ENCODE data around the gene CDS1. TPM values are rescaled to one million over a fixed set of nuclear protein-coding genes. Genes with fewer than 3 reads are reported as not detected.

Gene CDS1
- total and polyA plus RNA-seq, 2 of the 8 experiments (the other 6 are each of a cell fraction or from before 2014, with no cell fraction given): 8.7 to 13.9 TPM

- no peak for TF ChIP-seq ATF2 (IDR thresholded peaks at IDR 0.05; ENCODE audit: low read length)
- TF ChIP-seq YY1 (IDR thresholded peaks at IDR 0.05; ENCODE audit: low read depth, low read length): no peak
- no peak for TF ChIP-seq TEAD4 (IDR thresholded peaks at IDR 0.05; ENCODE audit: low read depth, low read length)
- TF ChIP-seq, protein P1, sequence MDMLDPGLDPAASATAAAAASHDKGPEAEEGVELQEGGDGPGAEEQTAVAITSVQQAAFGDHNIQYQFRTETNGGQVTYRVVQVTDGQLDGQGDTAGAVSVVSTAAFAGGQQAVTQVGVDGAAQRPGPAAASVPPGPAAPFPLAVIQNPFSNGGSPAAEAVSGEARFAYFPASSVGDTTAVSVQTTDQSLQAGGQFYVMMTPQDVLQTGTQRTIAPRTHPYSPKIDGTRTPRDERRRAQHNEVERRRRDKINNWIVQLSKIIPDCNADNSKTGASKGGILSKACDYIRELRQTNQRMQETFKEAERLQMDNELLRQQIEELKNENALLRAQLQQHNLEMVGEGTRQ (IDR thresholded peaks at IDR 0.05; ENCODE audit: low read length): no peak
- TF ChIP-seq SP1 (IDR thresholded peaks at IDR 0.05; ENCODE audit: low read depth, low read length): no peak
Measured at GRCh38 chr4:84678976-84679744, 96.2 kb downstream of the CDS1 start (continued).

Measured in H1 (cell line).